Stomach smooth muscle (tissue), 2 donors: Measurements from ENCODE around the gene FRMPD1.

ENCODE experiments used
- H3K27ac ChIP-seq: one replicate; pipeline ENCODE4 v1.7.0; 2013; ENCODE audit warnings: mild to moderate bottlenecking, low read length, inconsistent platforms
- H3K27me3 ChIP-seq, 2 donors: one replicate each; pipeline ENCODE4 v1.7.0; 2013; ENCODE audit warnings: low read length in 2 of 2; ENCODE audit not compliant: insufficient read depth in 2 of 2, control insufficient read depth in 1 of 2
- H3K36me3 ChIP-seq, 2 donors: one replicate each; pipeline ENCODE4 v1.7.0; 2013; ENCODE audit warnings: low read length in 2 of 2; ENCODE audit not compliant: control insufficient read depth in 2 of 2, insufficient read depth in 2 of 2
- H3K4me1 ChIP-seq: one replicate; pipeline ENCODE4 v1.7.0; 2013; ENCODE audit warnings: low read length; ENCODE audit not compliant: control insufficient read depth, insufficient read depth
- H3K4me3 ChIP-seq, 2 donors: one replicate each; pipeline ENCODE4 v1.7.0; 2013; ENCODE audit warnings: low read length in 2 of 2
- H3K9ac ChIP-seq, 2 donors: one replicate each; pipeline ENCODE4 v1.7.0; 2013; ENCODE audit warnings: low read length in 2 of 2, mild to moderate bottlenecking in 1 of 2
- H3K9me3 ChIP-seq, 2 donors: one replicate each; pipeline ENCODE4 v1.7.0; 2013; ENCODE audit warnings: low read length in 2 of 2; ENCODE audit not compliant: control insufficient read depth in 2 of 2
- donor health status: healthy.
- donor health status: Pancreatic carcinoma.

The FRMPD1 gene

DNA sequence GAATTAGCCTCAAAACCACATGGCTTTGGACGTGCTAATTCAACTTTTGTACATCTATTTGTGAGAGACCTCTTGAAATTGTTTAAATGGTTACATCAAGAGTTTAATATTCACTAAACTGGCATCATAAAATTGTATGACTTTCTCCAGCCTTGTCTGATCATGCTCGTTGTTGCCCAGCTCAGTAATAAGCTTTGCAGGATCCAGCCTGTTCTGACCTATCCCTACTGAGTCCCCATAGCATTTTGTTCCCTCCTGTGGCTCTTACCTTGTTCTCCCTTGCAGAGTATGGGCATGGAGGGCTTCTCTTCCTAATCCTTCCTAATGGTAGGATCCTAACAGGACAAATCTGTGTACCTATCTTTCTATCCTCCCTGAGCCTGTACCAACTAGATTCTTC is 127.8 kb downstream of the FRMPD1 start:
- H3K27me3 ChIP-seq = no peaks in the 10 kb centered on the region
- no peak overlapping the region for H3K4me3 ChIP-seq
- no peak overlapping the region for H3K9ac ChIP-seq
- H3K36me3 ChIP-seq = peaks cover 38 to 40% of the 10 kb centered on the region in 2 donors
- no peaks in the 10 kb centered on the region for H3K9me3 ChIP-seq
- H3K4me1 ChIP-seq = peaks cover 3% of the 10 kb centered on the region
- no peak overlapping the region for H3K27ac ChIP-seq

DNA sequence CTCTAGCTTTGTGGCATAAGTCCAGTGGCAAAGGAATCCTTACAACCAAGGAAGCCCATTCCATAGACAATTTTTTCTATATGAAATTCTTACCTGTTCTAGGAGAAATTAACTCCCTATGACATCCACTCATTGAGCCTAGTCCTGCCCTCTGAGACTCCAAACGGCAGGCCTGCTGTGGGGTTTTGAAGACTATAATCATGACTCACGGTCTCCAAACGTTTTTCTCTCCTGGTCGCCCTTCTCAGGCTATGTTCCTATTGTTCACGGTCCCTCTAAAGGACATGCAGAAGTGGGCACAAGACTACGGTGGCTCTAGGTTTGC is 133.5 kb downstream of the FRMPD1 start:
- peak overlapping the region; percentile 86 to 89 for H3K9ac ChIP-seq
- H3K27me3 ChIP-seq = peaks cover 4 to 6% of the 10 kb centered on the region in 2 donors
- no peaks in the 10 kb centered on the region for H3K9me3 ChIP-seq
- peaks cover 16 to 24% of the 10 kb centered on the region in 2 donors for H3K36me3 ChIP-seq
- H3K4me1 ChIP-seq = peaks cover 10% of the 10 kb centered on the region
- H3K27ac ChIP-seq = peak overlapping the region; percentile 73
- peak overlapping the region; percentile 97 for H3K4me3 ChIP-seq

DNA sequence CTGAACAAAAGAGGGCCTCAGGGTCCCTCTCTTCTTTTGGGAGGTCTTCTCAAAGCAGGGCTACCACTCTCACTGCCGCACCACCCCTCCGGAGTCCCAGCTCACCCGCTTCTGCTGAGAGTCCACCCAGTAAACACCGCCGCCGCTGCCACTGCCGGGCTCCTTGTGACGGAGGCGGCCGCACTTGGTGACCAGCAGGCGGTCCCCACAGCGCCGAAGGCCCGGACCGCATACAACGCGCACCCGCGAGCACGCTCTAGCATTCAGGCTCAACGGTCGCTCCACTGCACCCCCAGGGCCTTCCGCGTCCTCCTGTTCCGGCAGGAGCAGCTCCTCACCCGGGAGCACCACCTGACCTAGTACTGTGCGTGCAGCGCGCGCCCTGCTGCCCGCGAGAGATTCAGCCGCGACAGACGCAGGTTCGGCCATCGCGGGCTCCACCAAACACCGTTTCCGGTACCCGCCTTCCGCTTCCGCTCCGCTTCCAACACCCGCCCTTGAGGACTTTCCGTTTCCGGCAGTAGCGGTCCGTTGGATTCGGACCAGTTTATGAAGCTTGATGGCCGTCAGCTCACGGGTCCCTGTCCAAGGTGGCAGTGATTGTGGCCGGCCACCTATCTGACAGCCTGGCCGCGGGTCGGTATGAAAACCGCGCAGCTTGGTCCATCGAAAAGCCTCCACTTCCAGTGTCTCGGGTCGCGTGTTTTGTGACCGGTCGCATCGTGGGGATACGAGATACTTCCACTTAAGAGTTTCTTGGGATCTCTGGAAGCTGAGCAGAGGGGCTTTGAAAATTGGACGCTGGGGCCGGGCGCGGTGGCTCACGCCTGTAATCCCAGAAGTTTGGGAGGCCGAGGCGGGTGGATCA is 134.1 kb downstream of the FRMPD1 start, which contains the start of gene EXOSC3:
Gene EXOSC3, minus strand, starts transcription at position 449 of the 868 bp plus-strand sequence. Its CDS starts 20 bp downstream, at position 429.
- Histone ChIP-seq H3K9me3 (no peaks in the 10 kb centered on the region), H3K4me1 (peaks cover 10% of the 10 kb centered on the region), H3K27ac (peak within 1 kb of the TSS; percentile 73), H3K9ac (peak within 1 kb of the TSS; percentile 86 to 89), H3K27me3 (peaks cover 4 to 6% of the 10 kb centered on the region in 2 donors), H3K36me3 (peaks cover 16 to 24% of the 10 kb centered on the region in 2 donors), H3K4me3 (peak within 1 kb of the TSS; percentile 97)

- no peak overlapping the region for H3K4me3 ChIP-seq
- H3K9me3 ChIP-seq = no peaks in the 10 kb centered on the region
- no peak overlapping the region for H3K9ac ChIP-seq
- no peak overlapping the region for H3K27ac ChIP-seq
- H3K4me1 ChIP-seq = peaks cover 10% of the 10 kb centered on the region
- H3K27me3 ChIP-seq = peaks cover 4 to 6% of the 10 kb centered on the region in 2 donors
- peaks cover 6 to 8% of the 10 kb centered on the region in 2 donors for H3K36me3 ChIP-seq
Measured at GRCh38 chr9:37787059-37787458, 136.3 kb downstream of the FRMPD1 start.

DNA sequence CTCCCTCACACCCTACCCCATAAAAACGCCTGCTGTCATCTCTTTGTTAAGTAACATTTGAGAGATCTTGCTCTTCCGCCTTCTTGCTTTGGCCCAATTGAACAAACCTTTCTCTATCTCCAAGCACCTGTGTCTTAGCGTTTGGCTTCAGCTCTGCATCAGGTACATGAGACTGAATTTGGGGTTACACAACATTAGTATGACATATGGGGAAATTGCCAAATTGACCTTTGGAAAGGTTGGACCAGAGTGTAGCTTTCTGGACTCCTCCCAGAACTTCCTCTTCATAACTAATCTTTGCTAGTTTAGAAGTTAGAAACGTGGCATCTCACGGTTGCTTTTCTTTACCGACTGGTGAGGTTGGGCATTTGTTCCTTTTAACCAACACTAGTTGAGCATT is 137.6 kb downstream of the FRMPD1 start:
- H3K27me3 ChIP-seq = peaks cover 4 to 6% of the 10 kb centered on the region in 2 donors
- H3K4me1 ChIP-seq = peaks cover 9% of the 10 kb centered on the region
- peaks cover 0 to under 1% of the 10 kb centered on the region in 2 donors for H3K36me3 ChIP-seq
- no peaks in the 10 kb centered on the region for H3K9me3 ChIP-seq
- H3K27ac ChIP-seq = no peak overlapping the region
- H3K9ac ChIP-seq = no peak overlapping the region
- no peak overlapping the region for H3K4me3 ChIP-seq

DNA sequence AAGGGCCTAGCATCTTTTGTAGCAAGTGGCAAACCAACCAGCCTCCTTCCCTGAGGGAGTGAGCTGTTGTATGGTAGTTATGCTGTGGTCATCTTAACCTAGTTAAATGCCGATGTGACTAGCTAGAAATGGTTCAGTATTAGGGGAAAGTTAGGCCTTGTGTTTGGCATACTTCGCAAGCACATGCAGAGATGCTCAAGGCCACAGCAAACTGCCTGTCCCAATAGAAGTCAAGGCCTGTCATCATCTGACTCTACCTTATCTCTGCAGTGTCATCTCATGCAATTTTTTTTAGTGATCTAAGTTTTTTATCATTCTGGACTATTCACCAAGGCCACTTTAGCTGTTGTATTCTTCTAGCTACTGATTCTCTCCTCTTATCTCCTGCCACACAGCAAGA is 139.3 kb downstream of the FRMPD1 start:
- Histone ChIP-seq H3K27me3 (peaks cover 4 to 6% of the 10 kb centered on the region in 2 donors), H3K9me3 (no peaks in the 10 kb centered on the region), H3K27ac (no peak overlapping the region), H3K36me3 (no peaks in the 10 kb centered on the region), H3K4me1 (no peaks in the 10 kb centered on the region), H3K9ac (no peak overlapping the region), H3K4me3 (no peak overlapping the region)

- Histone ChIP-seq H3K27ac (no peak overlapping the region), H3K9me3 (no peaks in the 10 kb centered on the region), H3K4me3 (no peak overlapping the region), H3K36me3 (no peaks in the 10 kb centered on the region), H3K9ac (no peak overlapping the region), H3K27me3 (peaks cover 0 to 4% of the 10 kb centered on the region in 2 donors), H3K4me1 (no peaks in the 10 kb centered on the region)
Measured at GRCh38 chr9:37792122-37792521, 141.4 kb downstream of the FRMPD1 start.

DNA sequence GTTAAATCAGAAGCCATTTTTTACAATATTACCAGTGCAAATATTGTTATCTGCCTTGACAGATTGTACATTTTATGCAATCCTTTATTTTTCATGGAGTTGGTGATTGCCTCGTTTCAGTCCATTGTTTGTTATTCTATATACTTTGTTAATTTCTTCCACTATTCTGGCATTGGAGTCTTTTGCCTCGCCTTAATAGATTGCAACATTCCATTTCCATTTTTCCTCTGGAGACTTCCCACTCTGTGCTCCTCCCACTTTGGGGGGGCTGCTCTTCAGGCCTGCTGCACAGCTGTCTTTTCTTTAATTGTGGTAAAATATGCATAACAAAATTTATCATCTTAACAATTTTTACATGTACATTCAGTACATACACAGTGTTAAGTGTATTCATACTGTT is 145.5 kb downstream of the FRMPD1 start:
- no peaks in the 10 kb centered on the region for H3K9me3 ChIP-seq
- H3K27ac ChIP-seq = no peak overlapping the region
- H3K4me3 ChIP-seq = no peak overlapping the region
- H3K4me1 ChIP-seq = peaks cover 7% of the 10 kb centered on the region
- H3K36me3 ChIP-seq = no peaks in the 10 kb centered on the region
- no peak overlapping the region for H3K9ac ChIP-seq
- H3K27me3 ChIP-seq = no peaks in the 10 kb centered on the region
